ENCODE measurements around the gene CD19. TPM values are rescaled to one million over a fixed set of nuclear protein-coding genes. Genes with fewer than 3 reads are reported as not detected.
"Not testable (repeated sequence)": the region's sequence is repeated elsewhere in the genome, so short reads cannot be mapped to it uniquely, and the experiment has no call there.

The CD19 gene
- polyA plus RNA-seq, 1 donor from 2014 or later: not detected

- no peak overlapping the region for H3K4me3 ChIP-seq (ENCODE audit: low read length)
- no peak overlapping the region for H3K9ac ChIP-seq (ENCODE audit: low read length)
- H3F3A ChIP-seq (ENCODE audit: insufficient read depth, low read length, poor library complexity, severe bottlenecking): no peaks in the 10 kb centered on the region
- no peaks in the 10 kb centered on the region for H3K36me3 ChIP-seq (ENCODE audit: insufficient read depth, low read length)
- no peaks in the 10 kb centered on the region for H3K79me2 ChIP-seq (replicated peaks; ENCODE audit: insufficient read depth, low read length)
- H4K20me1 ChIP-seq (ENCODE audit: insufficient read depth): no peaks in the 10 kb centered on the region
- H3K9me2 ChIP-seq (ENCODE audit: insufficient read depth, low read length): no peaks in the 10 kb centered on the region
- no peaks in the 10 kb centered on the region for H3K9me3 ChIP-seq (ENCODE audit: low read length)
- no peak overlapping the region for H2AFZ ChIP-seq (ENCODE audit: low read depth, low read length)
- H3K4me2 ChIP-seq (ENCODE audit: low read length): no peak overlapping the region
- TF ChIP-seq CTCF (IDR thresholded peaks at IDR 0.05; ENCODE audit: poor library complexity, severe bottlenecking) (no peak), POLR2AphosphoS5 (IDR thresholded peaks at IDR 0.05) (no peak), RAD21 (conservative IDR thresholded peaks at IDR 0.05) (no peak), REST (IDR thresholded peaks at IDR 0.05; ENCODE audit: borderline replicate concordance) (no peak), EZH2 (IDR thresholded peaks at IDR 0.05; ENCODE audit: borderline replicate concordance, insufficient read depth, low read length, poor library complexity, severe bottlenecking) (no peak), EP300 (conservative IDR thresholded peaks at IDR 0.05; ENCODE audit: poor library complexity, severe bottlenecking) (no peak), SMC3 (conservative IDR thresholded peaks at IDR 0.05; ENCODE audit: poor library complexity) (no peak), MXI1 (conservative IDR thresholded peaks at IDR 0.05; ENCODE audit: poor library complexity, severe bottlenecking) (no peak), TAF1 (IDR thresholded peaks at IDR 0.05; ENCODE audit: low read depth) (no peak)
- no peak overlapping the region for H3K27ac ChIP-seq (ENCODE audit: low read length)
- no peaks in the 10 kb centered on the region for H3K27me3 ChIP-seq (ENCODE audit: insufficient read depth, low read depth, low read length)
These were observed 5.6 kb downstream of the CD19 start for GRCh38 chr16:28937222-28937876.

GRCh38 chr16:28938721-28939120 is 7.0 kb downstream of the CD19 start:
- Histone ChIP-seq H3K79me2 (replicated peaks; ENCODE audit: insufficient read depth, low read length) (no peaks in the 10 kb centered on the region), H3K27ac (ENCODE audit: low read length) (no peak overlapping the region), H3F3A (ENCODE audit: insufficient read depth, low read length, poor library complexity, severe bottlenecking) (no peaks in the 10 kb centered on the region), H3K4me3 (ENCODE audit: low read length) (no peak overlapping the region), H4K20me1 (ENCODE audit: insufficient read depth) (no peaks in the 10 kb centered on the region), H3K27me3 (ENCODE audit: insufficient read depth, low read depth, low read length) (no peaks in the 10 kb centered on the region), H3K4me2 (ENCODE audit: low read length) (no peak overlapping the region), H3K9me2 (ENCODE audit: insufficient read depth, low read length) (no peaks in the 10 kb centered on the region), H3K36me3 (ENCODE audit: insufficient read depth, low read length) (no peaks in the 10 kb centered on the region), H3K9ac (ENCODE audit: low read length) (no peak overlapping the region), H2AFZ (ENCODE audit: low read depth, low read length) (no peak overlapping the region), H3K9me3 (ENCODE audit: low read length) (no peaks in the 10 kb centered on the region)
- TF ChIP-seq REST (IDR thresholded peaks at IDR 0.05; ENCODE audit: borderline replicate concordance) (no peak), POLR2AphosphoS5 (IDR thresholded peaks at IDR 0.05) (no peak), EP300 (conservative IDR thresholded peaks at IDR 0.05; ENCODE audit: poor library complexity, severe bottlenecking) (no peak), EZH2 (IDR thresholded peaks at IDR 0.05; ENCODE audit: borderline replicate concordance, insufficient read depth, low read length, poor library complexity, severe bottlenecking) (no peak), RAD21 (conservative IDR thresholded peaks at IDR 0.05) (no peak), CTCF (IDR thresholded peaks at IDR 0.05; ENCODE audit: poor library complexity, severe bottlenecking) (no peak), TAF1 (IDR thresholded peaks at IDR 0.05; ENCODE audit: low read depth) (no peak), MXI1 (conservative IDR thresholded peaks at IDR 0.05; ENCODE audit: poor library complexity, severe bottlenecking) (no peak), SMC3 (conservative IDR thresholded peaks at IDR 0.05; ENCODE audit: poor library complexity) (no peak)

GRCh38 chr16:28939825-28940224 is 8.1 kb downstream of the CD19 start:
- H3K4me2 ChIP-seq (ENCODE audit: low read length); H3F3A ChIP-seq (ENCODE audit: insufficient read depth, low read length, poor library complexity, severe bottlenecking); H3K36me3 ChIP-seq (ENCODE audit: insufficient read depth, low read length); H3K9ac ChIP-seq (ENCODE audit: low read length); H2AFZ ChIP-seq (ENCODE audit: low read depth, low read length); H3K9me2 ChIP-seq (ENCODE audit: insufficient read depth, low read length); H3K27me3 ChIP-seq (ENCODE audit: insufficient read depth, low read depth, low read length); H3K79me2 ChIP-seq (replicated peaks; ENCODE audit: insufficient read depth, low read length); H4K20me1 ChIP-seq (ENCODE audit: insufficient read depth); H3K9me3 ChIP-seq (ENCODE audit: low read length); H3K27ac ChIP-seq (ENCODE audit: low read length); H3K4me3 ChIP-seq (ENCODE audit: low read length): not testable (repeated sequence)

All from neural cell (in vitro differentiated cells).